Natural killer cell (primary cell): ENCODE data around the gene SMG6. TPM values are rescaled to one million over a fixed set of nuclear protein-coding genes. Genes with fewer than 3 reads are reported as not detected.
A peak's percentile ranks its signal among the peaks of the same experiment; 100 is the strongest.

Source experiments
- ATAC-seq, 3 donors: fragments of 150-1000 bp in 2 of 3; fragments of 200-7000 bp in 1 of 3; cut with Tn5 transposase; 1 replicate in 1 of 3; 2 replicates in 2 of 3; pipeline ENCODE4 v1.10.0; 2021; ENCODE audit warnings: mild to moderate bottlenecking in 2 of 3, moderate library complexity in 2 of 3
- DNase-seq, 2 donors: peaks; one replicate each; pipeline versions ENCODE4 v3.0.0 to v3.0.0-alpha.2; 2013 to 2021; ENCODE audit warnings: mixed read lengths in 1 of 2
- H3K27ac ChIP-seq: one replicate; pipeline ENCODE4 v1.5.1; 2013; ENCODE audit warnings: mild to moderate bottlenecking, low read length
- H3K27me3 ChIP-seq: one replicate; pipeline ENCODE4 v1.6.1; 2013; ENCODE audit warnings: low read length; ENCODE audit not compliant: control insufficient read depth, insufficient read depth
- H3K36me3 ChIP-seq: one replicate; pipeline ENCODE4 v1.6.1; 2013; ENCODE audit warnings: low read length; ENCODE audit not compliant: control insufficient read depth, insufficient read depth
- H3K4me1 ChIP-seq: one replicate; pipeline ENCODE4 v1.6.1; 2013; ENCODE audit warnings: low read length; ENCODE audit not compliant: control insufficient read depth, insufficient read depth
- H3K4me3 ChIP-seq: one replicate; pipeline ENCODE4 v1.5.1; 2013; ENCODE audit warnings: low read length
- H3K9me3 ChIP-seq: one replicate; pipeline ENCODE4 v1.6.1; 2013; ENCODE audit warnings: low read length; ENCODE audit not compliant: control insufficient read depth, insufficient read depth
- H3K27ac Mint-ChIP-seq, 2 donors: one replicate each; pipeline ENCODE4 v1.8.0; 2022; ENCODE audit warnings: mild to moderate bottlenecking in 2 of 2, mixed read lengths in 2 of 2, moderate library complexity in 1 of 2
- H3K27me3 Mint-ChIP-seq, 2 donors: one replicate each; pipeline ENCODE4 v1.8.0; 2022; ENCODE audit warnings: low read depth in 2 of 2, mixed read lengths in 2 of 2
- H3K36me3 Mint-ChIP-seq: one replicate; pipeline ENCODE4 v1.8.0; 2022; ENCODE audit warnings: mixed read lengths
- H3K4me1 Mint-ChIP-seq, 2 donors: one replicate each; pipeline ENCODE4 v1.8.0; 2022; ENCODE audit warnings: mixed read lengths in 2 of 2
- H3K4me3 Mint-ChIP-seq: one replicate; pipeline ENCODE4 v1.8.0; 2022; ENCODE audit warnings: mild to moderate bottlenecking, moderate library complexity, mixed read lengths
- H3K9me3 Mint-ChIP-seq, 2 donors: one replicate each; pipeline ENCODE4 v1.8.0; 2022; ENCODE audit warnings: mixed read lengths in 2 of 2
- WGBS: methylation state at CpG from one replicate; pipeline ENCODE4 v1.1.7; 2013; ENCODE audit warnings: missing lambda C conversion rate; ENCODE audit not compliant: insufficient coverage; 5-methylcytosine and 5-hydroxymethylcytosine counted together
- intact Hi-C: fragments of 100-400 bp; cut with micrococcal nuclease; formaldehyde crosslinking; loops from one replicate; pipeline ENCODE4 v1.14.2; 2022
- total RNA-seq, 4 donors: library from RNA; stranded (reverse); fragments of 120-200 nt in 1 of 4; gene quantifications; one replicate each; pipeline versions ENCODE4 v1.2.3 to v1.2.4, GENCODE V29; 2013 to 2022
- TF ChIP-seq, protein P1 (sequence below): fragments of 200-600 bp; IDR thresholded peaks from one replicate; pipeline ENCODE4 v1.8.0; 2022; ENCODE audit warnings: antibody characterized with exemption

Gene SMG6
- total RNA-seq, 3 donors from 2014 or later (not counting 1 experiment from before 2014, with no cell fraction given), result 41.6 to 49.4 (median 48.2) TPM

DNA sequence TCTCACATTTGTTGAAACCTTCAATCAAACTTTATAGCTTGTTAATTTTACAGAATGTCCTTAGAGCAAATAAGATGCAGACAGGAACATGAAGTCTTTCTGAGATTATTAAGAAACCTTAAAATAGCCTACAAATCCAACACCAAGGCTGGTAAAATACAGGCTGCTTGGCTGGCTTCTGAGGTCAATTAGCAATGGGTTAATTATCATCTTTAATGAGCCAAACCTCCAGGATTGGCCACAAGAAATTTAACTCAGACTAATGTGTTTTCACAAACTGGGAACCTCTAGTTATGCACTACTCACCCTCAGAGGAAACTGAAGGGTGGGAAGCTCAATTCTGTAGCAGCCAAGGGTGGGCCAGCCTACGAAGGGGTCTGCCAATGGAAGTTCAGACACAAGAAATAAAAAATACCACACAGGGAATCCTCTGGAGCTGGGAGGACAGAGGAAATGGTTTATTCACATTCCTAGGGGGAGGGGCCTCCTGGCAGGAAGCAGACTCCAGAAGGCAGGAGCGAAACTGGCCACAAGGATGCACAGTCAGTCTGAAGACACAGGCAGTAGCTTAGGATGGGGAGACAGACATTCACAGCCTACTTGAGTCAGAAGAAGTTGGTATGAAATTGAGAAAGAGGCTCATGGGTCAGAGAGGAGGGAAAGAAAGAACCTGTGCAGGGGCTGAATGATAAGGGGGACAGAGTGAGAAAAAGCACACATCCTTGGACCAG is 212.6 kb downstream of the SMG6 start:
- Mint-ChIP-seq H3K27ac (peak overlapping the region; percentile 85 to 95), H3K4me3 (peak overlapping the region; percentile 94), H3K36me3 (no peaks in the 10 kb centered on the region), H3K4me1 (peaks cover 46 to 54% of the 10 kb centered on the region in 2 donors), H3K27me3 (no peaks in the 10 kb centered on the region), H3K9me3 (no peaks in the 10 kb centered on the region)
- no peak overlapping the region for H3K4me3 ChIP-seq
- no peak for DNase-seq
- no peaks in the 10 kb centered on the region for H3K36me3 ChIP-seq
- intact Hi-C loops, result no loop called here
- no peak for ATAC-seq
- no peaks in the 10 kb centered on the region for H3K9me3 ChIP-seq
- WGBS, result 96% methylated on average over 1 of the region's 2 CpGs
- no peaks in the 10 kb centered on the region for H3K27me3 ChIP-seq
- TF ChIP-seq, protein P1, sequence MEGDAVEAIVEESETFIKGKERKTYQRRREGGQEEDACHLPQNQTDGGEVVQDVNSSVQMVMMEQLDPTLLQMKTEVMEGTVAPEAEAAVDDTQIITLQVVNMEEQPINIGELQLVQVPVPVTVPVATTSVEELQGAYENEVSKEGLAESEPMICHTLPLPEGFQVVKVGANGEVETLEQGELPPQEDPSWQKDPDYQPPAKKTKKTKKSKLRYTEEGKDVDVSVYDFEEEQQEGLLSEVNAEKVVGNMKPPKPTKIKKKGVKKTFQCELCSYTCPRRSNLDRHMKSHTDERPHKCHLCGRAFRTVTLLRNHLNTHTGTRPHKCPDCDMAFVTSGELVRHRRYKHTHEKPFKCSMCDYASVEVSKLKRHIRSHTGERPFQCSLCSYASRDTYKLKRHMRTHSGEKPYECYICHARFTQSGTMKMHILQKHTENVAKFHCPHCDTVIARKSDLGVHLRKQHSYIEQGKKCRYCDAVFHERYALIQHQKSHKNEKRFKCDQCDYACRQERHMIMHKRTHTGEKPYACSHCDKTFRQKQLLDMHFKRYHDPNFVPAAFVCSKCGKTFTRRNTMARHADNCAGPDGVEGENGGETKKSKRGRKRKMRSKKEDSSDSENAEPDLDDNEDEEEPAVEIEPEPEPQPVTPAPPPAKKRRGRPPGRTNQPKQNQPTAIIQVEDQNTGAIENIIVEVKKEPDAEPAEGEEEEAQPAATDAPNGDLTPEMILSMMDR, result no peak
- no peak overlapping the region for H3K27ac ChIP-seq
- peaks cover 48% of the 10 kb centered on the region for H3K4me1 ChIP-seq

DNA sequence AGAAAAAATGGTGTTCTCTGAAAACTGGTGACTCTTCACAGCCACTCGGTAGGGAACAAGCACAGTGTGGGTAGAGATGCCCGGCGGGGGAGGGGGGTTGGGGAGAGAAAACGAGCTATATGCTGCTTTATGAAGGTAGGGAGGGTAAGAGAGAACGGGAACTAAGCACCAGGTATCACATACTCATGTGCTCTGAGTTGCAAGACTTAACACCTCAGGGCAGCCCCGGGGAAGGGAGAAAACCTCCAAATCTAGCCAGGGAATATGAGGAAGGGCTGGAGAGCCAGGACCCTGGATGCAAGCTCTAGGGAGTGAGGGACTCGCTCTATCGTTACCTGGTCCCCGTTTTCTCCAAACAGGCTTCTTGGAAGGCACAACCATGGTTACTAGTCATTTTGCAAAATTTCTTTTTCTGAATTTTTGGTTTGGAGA is 213.4 kb downstream of the SMG6 start:
- H3K4me3 Mint-ChIP-seq, result peak overlapping the region; percentile 94
- H3K27me3 Mint-ChIP-seq, result no peaks in the 10 kb centered on the region
- H3K27ac Mint-ChIP-seq, result peak overlapping the region; percentile 85 to 95
- Histone ChIP-seq H3K4me1 (peaks cover 48% of the 10 kb centered on the region), H3K36me3 (peaks cover 1% of the 10 kb centered on the region), H3K9me3 (no peaks in the 10 kb centered on the region), H3K27ac (peak overlapping the region; percentile 82), H3K27me3 (no peaks in the 10 kb centered on the region), H3K4me3 (peak overlapping the region; percentile 52)
- TF ChIP-seq, protein P1, result no peak
- ATAC-seq, result peak; percentile 9 to 21 (median 14)
- WGBS, result 49% methylated on average over 9 of the region's 9 CpGs
- DNase-seq, result peak in 1 of 2 donors; percentile 50
- intact Hi-C loops, result no loop called here
- peaks cover 46 to 59% of the 10 kb centered on the region in 2 donors for H3K4me1 Mint-ChIP-seq
- H3K9me3 Mint-ChIP-seq, result no peaks in the 10 kb centered on the region
- no peaks in the 10 kb centered on the region for H3K36me3 Mint-ChIP-seq

DNA sequence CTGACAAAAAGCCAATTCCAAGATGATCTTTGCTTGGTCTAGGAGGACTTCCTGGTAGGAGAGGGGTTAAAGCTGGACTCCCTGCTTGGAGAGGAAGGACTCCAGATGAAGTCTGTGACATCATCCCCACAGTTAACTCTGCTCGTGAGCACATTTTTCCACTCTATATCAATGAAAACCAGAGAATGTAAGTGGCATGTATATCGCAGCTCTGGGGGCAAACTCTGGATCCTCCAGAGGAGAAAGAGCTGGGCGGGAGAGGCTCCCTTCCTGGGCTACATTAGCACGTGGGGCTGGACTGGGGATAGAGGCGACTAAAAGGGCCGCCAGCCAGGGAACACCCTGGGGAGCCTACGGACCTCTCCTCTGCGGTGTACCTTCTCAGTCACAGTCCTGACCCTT is 214.6 kb downstream of the SMG6 start:
- H3K4me1 ChIP-seq, result peaks cover 59% of the 10 kb centered on the region
- Mint-ChIP-seq H3K27me3 (no peaks in the 10 kb centered on the region), H3K9me3 (no peaks in the 10 kb centered on the region), H3K36me3 (no peaks in the 10 kb centered on the region), H3K4me3 (peak overlapping the region; percentile 94), H3K27ac (peak overlapping the region; percentile 85 to 95), H3K4me1 (peaks cover 56 to 69% of the 10 kb centered on the region in 2 donors)
- WGBS, result 38% methylated on average over 8 of the region's 8 CpGs
- peaks cover 2% of the 10 kb centered on the region for H3K36me3 ChIP-seq
- peak; percentile 27 to 43 (median 42) for ATAC-seq
- intact Hi-C loops, result no loop called here
- H3K27me3 ChIP-seq, result no peaks in the 10 kb centered on the region
- TF ChIP-seq, protein P1, result no peak
- no peak overlapping the region for H3K4me3 ChIP-seq
- DNase-seq, result no peak
- H3K9me3 ChIP-seq, result no peaks in the 10 kb centered on the region
- peak overlapping the region; percentile 82 for H3K27ac ChIP-seq
